Pons (tissue), 1 donor: ENCODE results near the gene TP53TG3C.
"Not testable (repeated sequence)": the region's sequence is repeated elsewhere in the genome, so short reads cannot be mapped to it uniquely, and the experiment has no call there.

Experiments
- DNase-seq: peaks from one replicate; pipeline ENCODE4 v3.0.0-alpha.2; 2016; ENCODE audit warnings: low spot score

The TP53TG3C gene

GRCh38 chr16:33193926-33194325, at the start of gene TP53TG3C:
TSS of gene TP53TG3C (plus strand) at chr16:33194226. CDS start at chr16:33194294, 68 bp downstream.
- DNase-seq = not testable (repeated sequence)
